VCaP (cell line): ENCODE results near the gene MYOF.

Source experiments
- H3K27ac ChIP-seq: fragments of 450-650 bp; 2 replicates; pipeline ENCODE4 v1.5.1; 2017
- CTCF ChIP-seq: fragments of 450-650 bp; conservative IDR thresholded peaks from 2 replicates; pipeline ENCODE4 v1.5.1; 2017; ENCODE audit warnings: mild to moderate bottlenecking, moderate library complexity

Gene MYOF

GRCh38 chr10:93336678-93337077 lies 145.5 kb downstream of the MYOF start:
- no peak for TF ChIP-seq CTCF
- no peak overlapping the region for H3K27ac ChIP-seq

- no peak overlapping the region for H3K27ac ChIP-seq
- TF ChIP-seq CTCF = no peak
Observed at GRCh38 chr10:93336110-93336509, 146.0 kb downstream of the MYOF start.

- no peak for TF ChIP-seq CTCF
- no peak overlapping the region for H3K27ac ChIP-seq
Observed at GRCh38 chr10:93334901-93335327, 147.2 kb downstream of the MYOF start.

GRCh38 chr10:93334181-93334580 lies 148.0 kb downstream of the MYOF start:
- no peak for TF ChIP-seq CTCF
- no peak overlapping the region for H3K27ac ChIP-seq

- H3K27ac ChIP-seq = no peak overlapping the region
- TF ChIP-seq CTCF = no peak
Observed at GRCh38 chr10:93333278-93333978, 148.7 kb downstream of the MYOF start.

- no peak for TF ChIP-seq CTCF
- no peak overlapping the region for H3K27ac ChIP-seq
Observed at GRCh38 chr10:93330824-93331223, 151.3 kb downstream of the MYOF start.

GRCh38 chr10:93319896-93320295 lies 162.2 kb downstream of the MYOF start:
- no peak for TF ChIP-seq CTCF
- peak overlapping the region; percentile 24; the same call in 1 of the 2 replicates for H3K27ac ChIP-seq
